ENCODE results near the gene KIAA0232.

DNA sequence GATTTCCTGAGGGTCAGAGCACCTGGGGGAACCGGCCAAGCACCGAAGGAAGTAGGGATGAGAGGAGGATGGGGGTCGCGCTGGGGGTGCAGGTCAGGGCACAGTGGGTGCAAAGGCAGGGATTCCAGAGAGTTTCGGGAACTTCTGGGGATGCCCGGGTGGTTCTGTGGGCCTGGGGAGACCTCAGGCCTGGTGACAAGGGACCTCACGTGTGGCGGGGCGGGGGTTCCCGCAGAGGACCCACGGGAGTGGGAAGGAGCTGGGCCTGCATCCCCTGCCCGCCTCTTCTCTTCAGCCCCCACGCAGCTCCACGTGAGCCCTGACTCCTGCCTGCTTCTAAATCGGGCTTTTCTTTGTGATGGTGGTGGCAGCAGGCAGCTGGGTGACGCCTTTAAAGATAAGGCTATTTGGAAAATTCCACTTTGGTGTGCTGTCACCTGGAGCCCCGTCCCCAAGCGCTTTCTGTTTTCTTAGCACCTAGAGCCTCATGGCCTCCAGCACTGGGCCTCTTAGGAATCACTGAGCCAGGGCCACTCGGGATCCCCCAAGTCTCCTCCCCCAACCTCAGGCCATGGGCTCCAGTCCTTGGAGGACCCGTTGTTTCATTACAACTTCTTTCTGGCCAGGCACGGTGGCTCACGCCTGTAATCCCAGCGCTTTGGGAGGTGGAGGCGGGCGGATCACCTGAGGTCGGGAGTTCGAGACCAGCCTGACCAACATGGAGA, 120.0 kb downstream of the KIAA0232 start:
- TF ChIP-seq CTCF (IDR thresholded peaks at IDR 0.05; ENCODE audit: low read depth, low read length): no peak
- TF ChIP-seq POLR2A (IDR thresholded peaks at IDR 0.05; ENCODE audit: extremely low read depth, insufficient read length): no peak

All from NB4 (cell line).